Measurements from ENCODE around the gene IFT43.

GRCh38 chr14:76011930-76012329, 26.4 kb downstream of the IFT43 start:
- TF ChIP-seq CTCF (IDR thresholded peaks at IDR 0.05; ENCODE audit: extremely low read depth in 1 of 2, insufficient read depth in 1 of 2, low read depth in 1 of 2, low read length in 2 of 2), result no peak
- no peak for TF ChIP-seq EZH2 (IDR thresholded peaks at IDR 0.05; ENCODE audit: borderline replicate concordance, low read depth, low read length, severe bottlenecking)
- TF ChIP-seq POLR2A (IDR thresholded peaks at IDR 0.05; ENCODE audit: low read depth, low read length), result no peak
- no peak for TF ChIP-seq POLR2AphosphoS5 (IDR thresholded peaks at IDR 0.05; ENCODE audit: insufficient read depth, low read depth, low read length)
- TF ChIP-seq MAX (IDR thresholded peaks at IDR 0.05; ENCODE audit: insufficient read depth, insufficient read length), result no peak
- no peak for TF ChIP-seq MYC (IDR thresholded peaks at IDR 0.05; ENCODE audit: low read depth, low read length)
- no peak for TF ChIP-seq JUN (IDR thresholded peaks at IDR 0.05; ENCODE audit: borderline replicate concordance, insufficient read depth, insufficient read length, low read depth)
- TF ChIP-seq GATA2 (IDR thresholded peaks at IDR 0.05; ENCODE audit: insufficient read depth, insufficient read length, low read depth, low read length), result no peak
